T-helper 1 cell treated with Interleukin-12 subunit alpha and Interleukin-12 subunit beta and Interleukin-4 antibody, amounts not matched to agents 30 ng/mL and 1 ng/mL, for 36 hours (primary cell): Measurements from ENCODE around the gene HOXC13. TPM values are rescaled to one million over a fixed set of nuclear protein-coding genes. Genes with fewer than 3 reads are reported as not detected.

ENCODE experiments used
- intact Hi-C: fragments of 100-400 bp; cut with micrococcal nuclease; formaldehyde crosslinking; loops from one replicate; pipeline ENCODE4 v1.15.1; 2024
- total RNA-seq: library from RNA; stranded (reverse); gene quantifications from 2 replicates; pipeline ENCODE4 v1.2.3, GENCODE V29; 2022

The HOXC13 gene
- total RNA-seq, 1 donor from 2014 or later: not detected

DNA sequence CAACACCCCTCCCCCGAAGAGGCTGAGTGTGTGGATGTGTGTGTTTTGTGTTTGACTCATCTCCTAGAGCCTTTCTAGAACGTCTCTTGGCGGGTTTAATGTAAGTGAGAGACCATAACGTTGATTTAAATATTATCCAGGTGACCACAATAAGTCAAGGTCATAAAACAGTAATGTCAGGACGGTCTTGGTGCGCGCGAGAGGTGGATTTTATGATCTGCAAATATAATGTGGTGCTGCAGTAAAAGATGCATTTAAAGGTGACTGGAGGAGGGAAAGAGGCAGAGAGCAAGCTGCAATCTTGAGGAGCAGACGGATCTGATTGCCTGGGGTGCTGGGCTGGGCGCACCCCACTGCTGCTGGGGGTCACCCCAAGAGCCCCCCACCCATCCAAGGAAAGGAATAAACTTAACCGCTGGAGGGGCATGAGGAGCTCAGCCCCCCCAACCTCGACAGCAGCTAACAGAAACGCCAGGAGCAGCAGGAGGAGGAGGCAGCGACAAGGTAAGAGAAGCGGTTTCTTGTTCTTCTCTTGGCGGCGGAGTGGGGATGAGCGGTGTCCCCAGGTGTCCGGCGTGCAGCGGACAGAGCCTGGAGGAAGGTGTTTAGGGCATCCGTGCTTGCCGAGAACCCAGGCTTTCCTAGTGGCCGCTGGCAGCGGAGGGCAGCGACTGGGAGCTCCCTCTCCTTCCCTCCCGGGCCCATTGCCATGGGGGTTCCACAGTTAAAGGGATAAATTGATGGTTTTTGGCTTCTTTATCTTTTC is 51.9 kb downstream of the HOXC13 start:
- intact Hi-C loops: no loop called here

DNA sequence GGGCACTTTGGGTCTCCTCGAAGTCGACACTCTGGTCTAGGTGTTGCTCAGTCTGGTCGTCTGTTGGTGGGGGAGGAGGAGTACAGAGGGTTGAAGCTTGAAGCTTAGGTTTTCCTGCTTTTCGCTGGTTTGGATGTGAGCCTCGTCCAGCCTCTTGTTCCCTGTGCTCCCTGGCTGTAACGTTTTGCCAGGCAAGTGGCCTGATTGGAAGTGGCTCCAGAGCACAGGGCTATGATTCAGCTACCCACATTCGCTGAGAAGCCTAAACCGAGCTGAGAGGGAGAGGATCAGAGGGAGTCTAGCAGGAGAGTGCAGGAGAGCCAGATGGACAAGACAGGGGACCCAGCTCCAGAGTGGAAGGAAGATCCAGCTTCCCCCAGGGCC is 52.4 kb downstream of the HOXC13 start:
- intact Hi-C loops: no loop called here

DNA sequence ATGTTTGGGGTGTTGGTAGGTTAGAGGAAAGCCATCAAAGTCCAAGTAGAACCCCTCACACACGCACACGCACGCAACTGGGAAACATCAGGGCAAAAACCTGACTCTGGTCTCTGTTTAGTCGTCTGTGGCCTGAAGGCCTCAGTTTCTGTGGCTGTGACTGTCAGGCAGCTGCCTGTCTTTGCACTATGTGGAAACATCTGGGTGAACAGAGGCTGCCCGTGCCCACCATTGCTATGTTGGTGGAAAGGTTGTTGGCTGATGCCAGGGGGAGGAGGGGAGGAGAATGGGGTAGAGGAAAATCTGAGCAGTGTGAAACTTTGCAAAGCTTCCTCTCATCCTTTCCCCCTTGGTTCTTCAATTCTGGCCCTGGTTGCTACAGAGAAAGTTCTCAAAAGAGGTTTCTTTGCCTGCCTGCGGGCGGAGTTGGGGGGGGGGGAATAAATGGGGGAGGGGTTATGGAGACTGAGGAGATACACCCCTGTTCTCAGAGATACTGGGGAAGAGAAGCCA is 53.8 kb downstream of the HOXC13 start:
- intact Hi-C loops: no loop called here

DNA sequence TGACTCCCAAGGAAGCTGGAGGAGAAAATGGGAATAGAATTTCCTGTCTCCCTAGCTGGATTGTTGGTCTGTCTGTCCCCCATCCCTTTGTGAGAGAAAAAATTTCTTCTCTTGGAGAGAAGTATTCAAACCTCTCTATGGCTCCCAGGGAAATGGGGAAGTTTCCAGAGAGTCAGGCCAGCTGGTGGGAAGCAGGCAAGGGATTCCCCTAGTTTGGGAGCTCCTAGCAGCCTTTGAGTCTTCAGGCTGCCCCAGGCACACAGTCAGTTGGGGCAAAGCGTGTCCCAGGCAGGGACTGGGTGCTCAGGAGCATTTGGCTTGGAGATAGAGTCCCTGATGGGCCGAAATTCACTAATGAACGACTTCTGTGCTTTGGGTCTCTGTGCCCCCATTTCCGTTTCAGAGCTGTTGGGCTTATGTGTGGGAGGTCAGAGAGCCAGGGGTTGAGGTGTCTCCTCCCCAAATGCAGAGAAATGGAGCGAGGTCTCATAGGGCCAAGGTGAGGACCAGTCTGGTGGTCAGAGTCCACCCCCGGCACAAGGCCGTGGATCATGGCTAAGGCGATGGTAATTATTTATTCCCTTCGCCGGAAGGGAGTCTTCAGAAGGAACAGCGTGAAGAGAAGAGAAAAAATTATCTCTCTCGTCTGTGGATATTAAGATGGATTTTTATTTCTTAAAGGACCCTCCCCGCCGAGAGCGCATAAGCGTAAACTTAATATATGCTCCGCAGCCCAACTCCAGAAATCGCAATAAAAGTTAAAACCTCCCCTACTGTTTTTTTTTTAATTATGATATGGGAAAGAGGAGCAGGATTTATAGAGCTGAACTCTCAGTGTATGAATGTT is 54.8 kb downstream of the HOXC13 start:
- intact Hi-C loops: loop anchor here (1.0 to 2.0 kb wide), 2 partner anchors 7 to 13 kb away; no protein-coding TSS in a partner anchor

DNA sequence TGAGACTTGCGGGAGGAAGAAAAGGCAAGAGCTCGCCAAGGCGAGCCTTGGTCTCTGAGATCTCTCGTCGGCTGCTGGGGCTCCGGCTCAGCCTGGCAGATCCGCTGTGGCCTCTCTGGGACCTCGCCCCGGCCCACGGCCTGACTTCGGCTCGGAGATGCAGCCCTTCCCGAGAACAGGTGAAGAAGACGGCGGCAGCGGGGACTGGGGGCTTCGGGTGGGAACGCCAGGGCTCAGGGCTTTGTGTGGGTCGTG is 55.3 kb downstream of the HOXC13 start:
- intact Hi-C loops: loop anchor here (1.0 to 2.0 kb wide), 2 partner anchors 8 to 13 kb away; no protein-coding TSS in a partner anchor

DNA sequence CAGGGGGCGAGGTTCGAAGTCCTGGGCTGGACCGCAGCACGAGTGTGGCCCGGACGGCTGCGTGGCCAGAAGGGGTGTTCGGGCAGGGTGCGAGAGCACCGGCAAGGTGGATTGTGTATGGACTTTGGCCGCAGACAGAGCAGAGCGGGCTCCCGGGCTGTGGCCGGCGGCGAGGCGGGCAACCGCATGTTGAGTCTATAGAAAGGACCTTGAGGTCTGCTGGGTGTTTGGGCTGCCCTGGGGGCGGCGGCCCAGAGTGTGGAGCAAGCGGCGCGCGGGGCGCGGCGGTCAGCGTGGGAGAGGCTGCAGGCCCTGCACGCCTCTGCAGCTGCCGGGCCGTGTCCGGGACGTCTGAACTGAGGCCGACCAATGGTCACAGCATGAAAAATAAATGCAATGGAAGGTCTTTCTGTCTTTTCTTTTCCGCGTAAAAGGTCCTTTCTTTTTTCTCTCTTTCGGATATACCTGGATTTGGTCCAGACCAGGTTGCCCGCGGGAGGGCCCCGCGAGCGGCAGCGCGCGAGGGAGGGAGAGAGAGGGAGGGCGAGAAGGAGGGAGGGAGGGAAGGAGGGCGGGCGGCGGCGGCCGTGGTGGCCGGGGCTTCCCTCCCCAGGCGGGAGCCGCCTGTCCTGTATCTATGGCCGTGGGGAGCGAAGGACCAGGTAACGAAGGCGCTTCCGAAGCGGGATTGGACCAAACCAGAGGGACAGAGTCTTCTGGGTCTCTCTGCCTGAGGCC is 55.8 kb downstream of the HOXC13 start:
- intact Hi-C loops: loop anchor here (1.0 to 5.0 kb wide), 3 partner anchors 8 to 32 kb away; no protein-coding TSS in a partner anchor

DNA sequence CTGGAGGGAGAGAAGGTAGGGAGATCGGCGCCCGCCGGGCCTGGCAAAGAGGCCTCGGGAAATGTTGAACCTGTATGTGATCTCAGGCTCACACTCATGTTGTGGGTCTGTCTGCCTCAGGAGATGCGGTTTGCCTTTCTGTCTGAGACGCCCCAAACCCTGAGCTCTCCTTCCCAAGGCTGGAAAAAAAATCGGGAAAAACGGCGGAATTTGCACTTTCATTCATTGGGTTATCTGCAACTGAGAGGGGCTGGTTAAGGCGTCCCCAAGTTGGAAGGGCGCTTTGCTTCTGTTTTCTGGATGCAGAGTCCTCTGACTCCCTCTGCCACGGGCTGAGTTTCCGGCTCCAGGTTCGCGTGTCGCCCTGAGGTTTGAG is 56.4 kb downstream of the HOXC13 start:
- intact Hi-C loops: loop anchor here (2.0 to 5.0 kb wide), 2 partner anchors 14 to 33 kb away; no protein-coding TSS in a partner anchor

DNA sequence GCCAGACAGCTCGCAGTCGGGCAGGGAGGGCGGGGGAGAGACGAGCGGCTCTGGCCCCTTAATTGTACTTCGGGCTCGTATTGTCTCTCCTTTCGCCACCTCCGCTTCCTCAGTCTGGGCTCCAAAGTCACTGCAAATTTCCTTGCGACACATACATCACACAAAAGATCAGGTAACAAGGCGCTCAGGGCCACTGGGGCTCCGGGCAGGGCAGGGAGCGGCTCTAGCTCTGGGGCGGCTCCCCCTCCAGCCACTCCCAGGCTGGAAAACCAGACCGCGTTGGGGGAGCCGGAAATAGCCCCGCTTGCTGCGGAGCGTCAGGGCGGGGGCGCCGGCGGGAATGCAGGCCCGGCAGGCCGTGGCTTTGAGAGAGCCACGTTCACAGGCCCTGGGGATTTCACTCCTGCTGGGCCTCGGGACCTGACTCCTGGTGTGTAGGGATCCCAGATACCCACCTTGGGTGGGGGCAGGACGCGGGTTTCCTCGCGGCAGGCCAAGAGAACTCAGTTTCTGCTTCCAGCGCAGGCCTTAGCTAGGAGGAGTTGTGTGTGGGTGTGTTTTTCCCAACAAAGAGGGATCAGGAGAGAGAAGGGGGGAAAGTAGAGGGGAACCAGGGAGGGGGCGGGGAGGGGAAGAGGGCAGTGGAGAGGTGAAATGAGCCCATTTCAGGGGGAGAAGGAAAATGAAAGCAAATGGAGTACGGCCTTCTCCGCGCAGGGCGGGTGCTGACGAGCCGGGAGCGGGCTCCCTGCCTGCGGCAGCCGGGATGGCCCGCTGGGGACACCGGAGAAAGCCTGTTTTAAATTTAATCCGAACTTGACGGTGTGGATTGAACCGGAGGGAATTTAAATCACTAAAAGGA is 57.0 kb downstream of the HOXC13 start:
- intact Hi-C loops: loop anchor here (2.0 to 5.0 kb wide), 2 partner anchors 15 to 33 kb away; no protein-coding TSS in a partner anchor

Other genes starting within 250 kb of the HOXC13 start
- gene CALCOCO1, start 211.4 kb upstream of the HOXC13 start, total RNA-seq: 61.3 and 61.6 TPM in 2 replicates
- not detected in 2 replicates for gene CISTR, start 186.9 kb upstream of the HOXC13 start, total RNA-seq
- not detected in 2 replicates for gene HOXC12, start 16.1 kb downstream of the HOXC13 start, total RNA-seq
- gene HOXC11, start 34.3 kb downstream of the HOXC13 start, total RNA-seq: not detected in 2 replicates
- not detected in 2 replicates for gene HOTAIR, start 36.1 kb downstream of the HOXC13 start, total RNA-seq
- not detected in 2 replicates for gene HOXC10, start 46.3 kb downstream of the HOXC13 start, total RNA-seq
- not detected in 2 replicates for gene HOXC9, start 61.3 kb downstream of the HOXC13 start, total RNA-seq
- gene HOXC8, start 70.2 kb downstream of the HOXC13 start, total RNA-seq: not detected in 2 replicates
- gene HOXC6, start 89.6 kb downstream of the HOXC13 start, total RNA-seq: not detected in 2 replicates
- not detected in 2 replicates for gene HOXC5, start 94.2 kb downstream of the HOXC13 start, total RNA-seq
- gene HOXC4, start 115.0 kb downstream of the HOXC13 start, total RNA-seq: 0.42 TPM in 1 of 2 replicates, not detected in the other